ENCODE results near the gene FBXO47. TPM values are rescaled to one million over a fixed set of nuclear protein-coding genes. Genes with fewer than 3 reads are reported as not detected.

Gene FBXO47
- total and polyA plus RNA-seq, 2 of the 4 experiments (the other 2 are of a cell fraction) = under 0.01 TPM; not detected in 1

GRCh38 chr17:38898291-38898679 is 68.9 kb downstream of the FBXO47 start:
- Histone ChIP-seq H3K9ac (ENCODE audit: low read depth, low read length) (no peak overlapping the region), H3K27ac (ENCODE audit: insufficient read depth, low read length) (no peak overlapping the region)
- WGBS, 2 experiments (ENCODE audit: extremely low coverage in 2 of 2, insufficient read length in 1 of 2) = 92% methylated on average over 2 of the region's 9 CpGs; no CpG with 5 or more reads in 1 of the 2 experiments

More at GRCh38 chr17:38898291-38898679, 68.9 kb downstream of the FBXO47 start:
- H3K14ac ChIP-seq (replicated peaks; ENCODE audit: low read depth, low read length) = 0 out of 2 replicates have a peak overlapping the region, but pooled peaks have one; percentile 9
- H3K4me3 ChIP-seq (ENCODE audit: insufficient read depth, low read depth, low read length) = no peak overlapping the region
- H2AK5ac ChIP-seq (ENCODE audit: low read depth, low read length) = no peak overlapping the region
- no peak overlapping the region for H3K4me2 ChIP-seq (ENCODE audit: low read depth, low read length)
- no TSS peak for BruUV-seq (replicated peaks)
- H2AK9ac ChIP-seq (replicated peaks; ENCODE audit: low read depth, low read length, poor library complexity) = peak overlapping the region; percentile 69
- H3K56ac ChIP-seq (ENCODE audit: extremely low read depth, insufficient read depth, low read length) = no peak overlapping the region
- DNase-seq = no peak
- H2BK20ac ChIP-seq (ENCODE audit: low read depth, low read length) = no peak overlapping the region
- H2AFZ ChIP-seq (replicated peaks; ENCODE audit: low read length, poor library complexity) = no peak overlapping the region
- POLR2A ChIA-PET (ENCODE audit: unreplicated experiment) = no interaction called here
- H3K4ac ChIP-seq (ENCODE audit: low read depth, low read length) = no peak overlapping the region
- dilution Hi-C loops (cut with HindIII; ENCODE audit: low sequenced_read_pairs, unreplicated experiment) = no loop called here
- CTCF ChIA-PET = no interaction called here
- no peak overlapping the region for H3K18ac ChIP-seq (ENCODE audit: low read depth, low read length)
- peaks cover 33% of the 10 kb centered on the region for H3K4me1 ChIP-seq (ENCODE audit: control insufficient read depth, insufficient read depth, low read length)
- H3K79me1 ChIP-seq (ENCODE audit: low read depth in 1 of 2, low read length in 2 of 2) = peaks cover 43 to 93% of the 10 kb centered on the region in 2 experiments
- ATAC-seq (ENCODE audit: low read depth) = no peak
- in situ Hi-C loops (cut with MboI; ENCODE audit: low sequenced_read_pairs) = no loop called here
- TF ChIP-seq MAFK (IDR thresholded peaks at IDR 0.05; ENCODE audit: low read depth, low read length) (no peak), FOS (IDR thresholded peaks at IDR 0.05; ENCODE audit: low read depth, low read length) (no peak), NFE2L2 (IDR thresholded peaks at IDR 0.05; ENCODE audit: low read depth, low read length) (no peak), POLR2A (IDR thresholded peaks at IDR 0.05; ENCODE audit: low read depth, low read length) (no peak), RAD21 (IDR thresholded peaks at IDR 0.05; ENCODE audit: low read length) (no peak), CHD1 (IDR thresholded peaks at IDR 0.05; ENCODE audit: low read depth, low read length) (no peak), BHLHE40 (IDR thresholded peaks at IDR 0.05; ENCODE audit: low read depth, low read length) (no peak), RFX5 (IDR thresholded peaks at IDR 0.05; ENCODE audit: low read depth, low read length) (no peak)
- H4K8ac ChIP-seq (ENCODE audit: low read depth in 2 of 2, low read length in 2 of 2) = no peak overlapping the region
- H2BK5ac ChIP-seq (ENCODE audit: low read depth, low read length, poor library complexity, severe bottlenecking) = no peak overlapping the region
- H4K5ac ChIP-seq (ENCODE audit: low read depth, low read length) = no peak overlapping the region
- no peak overlapping the region for H4K91ac ChIP-seq (ENCODE audit: insufficient read depth, low read depth, low read length)
- H3K9me1 ChIP-seq (ENCODE audit: insufficient read depth, low read length) = peaks cover 19% of the 10 kb centered on the region
- peaks cover 70% of the 10 kb centered on the region for H3K36me3 ChIP-seq (ENCODE audit: control insufficient read depth, insufficient read depth, low read length)
- H3K27me3 ChIP-seq (ENCODE audit: control insufficient read depth, insufficient read depth, low read length) = no peaks in the 10 kb centered on the region
- H2BK120ac ChIP-seq (ENCODE audit: low read depth, low read length) = no peak overlapping the region
- no peak overlapping the region for H2BK15ac ChIP-seq (ENCODE audit: low read depth, low read length)
- intact Hi-C loops (cut with micrococcal nuclease) = no loop called here
- H3K9me3 ChIP-seq (ENCODE audit: control insufficient read depth, insufficient read depth, low read length) = no peaks in the 10 kb centered on the region
- peaks cover 97% of the 10 kb centered on the region for H4K20me1 ChIP-seq (ENCODE audit: insufficient read depth, low read length)
- H3K23ac ChIP-seq (ENCODE audit: low read depth, low read length) = no peak overlapping the region
